Pancreas (tissue), 10 donors: ENCODE results near the gene PYGM. TPM values are rescaled to one million over a fixed set of nuclear protein-coding genes. Genes with fewer than 3 reads are reported as not detected.

ENCODE experiments used
- ATAC-seq, 4 donors: fragments of 200-7000 bp; cut with Tn5 transposase; one replicate each; pipeline versions ENCODE4 v1.8.0 to v1.9.1; 2020; ENCODE audit warnings: mild to moderate bottlenecking in 4 of 4, moderate library complexity in 4 of 4
- DNase-seq, 6 donors: peaks; one replicate each; pipeline ENCODE4 v3.0.0-alpha.2; 2020
- FAIRE-seq: peaks from 2 replicates; lab custom pipeline; 2012; peaks lifted over from hg19 to GRCh38; lab: Jason Lieb, UNC
- H3K27ac ChIP-seq, 4 donors: fragments of 200-600 bp; sonication (generic); 1 replicate in 3 of 4; 2 replicates in 1 of 4; pipeline versions ENCODE4 v1.5.0 to v1.8.0; 2020
- H3K27me3 ChIP-seq, 4 donors: fragments of 200-600 bp; one replicate each; pipeline ENCODE4 v1.8.0; 2021
- H3K36me3 ChIP-seq, 3 donors: fragments of 200-600 bp; sonication (generic) in 1 of 3; one replicate each; pipeline versions ENCODE4 v1.5.0 to v1.8.0; 2020 to 2021
- H3K4me1 ChIP-seq, 3 donors: fragments of 200-600 bp; one replicate each; pipeline ENCODE4 v1.8.0; 2021
- H3K4me3 ChIP-seq, 4 donors: fragments of 200-600 bp; sonication (generic) in 2 of 4; one replicate each; pipeline versions ENCODE4 v1.5.0 to v1.8.0; 2020 to 2021
- H3K9me3 ChIP-seq, 4 donors: fragments of 200-600 bp; one replicate each; pipeline ENCODE4 v1.8.0; 2021
- WGBS, 2 donors: extraction: QIAGEN DNeasy Blood & Tissue Kit; methylation state at CpG; one replicate each; pipeline ENCODE4 v1.1.7; 2013; 5-methylcytosine and 5-hydroxymethylcytosine counted together
- intact Hi-C, 3 donors: fragments of 100-400 bp; cut with DNase I; formaldehyde crosslinking; loops; one replicate each; pipeline versions ENCODE4 v1.11.1 to v1.14.2; 2022
- polyA plus RNA-seq, 2 donors: library from polyadenylated mRNA; stranded (reverse); fragments of 200-250 nt; gene quantifications; one replicate each; pipeline ENCODE4 v1.2.3, GENCODE V29; 2013
- total RNA-seq, 6 donors: library from RNA; stranded (reverse); fragmentation: NEBNext Ultra II Directional in 4 of 6; extraction: Animal tissue kit (Norgen Biotek cat#: 25700) in 4 of 6; gene quantifications; one replicate each; pipeline versions ENCODE4 v1.2.1 to v1.2.4, GENCODE V29; 2021 to 2023
- TF ChIP-seq, protein P1 (sequence below), 4 donors: fragments of 200-600 bp; sonication (generic) in 3 of 4; IDR thresholded peaks; one replicate each; pipeline versions ENCODE4 v1.5.0 to v1.8.0; 2021; ENCODE audit warnings: antibody characterized with exemption in 4 of 4
- donor health status: healthy with polysubstance abuse.
- donor health status: DM: no; HTN: no; CAD: no; lungs with moderate emphysema.
- donor health status: DM: no; HTN: no; CAD: no.
- donor health status: control.
- donor health status: control.
- donor health status: Bipolar disorder and iron deficiency.
- donor health status: DM: yes; HTN: yes; CAD: no.
- donor health status: DM: no; HTN: no; CAD: no.
- donor health status: DM: no; HTN: no; CAD: no.
- donor health status: DM: yes; HTN: yes; CAD: no.

The PYGM gene
- total RNA-seq, result under 1 TPM; 0.19 to 0.55 (median 0.42) TPM
- polyA plus RNA-seq, result 1 to 10 TPM; 1.2 to 1.3 TPM

DNA sequence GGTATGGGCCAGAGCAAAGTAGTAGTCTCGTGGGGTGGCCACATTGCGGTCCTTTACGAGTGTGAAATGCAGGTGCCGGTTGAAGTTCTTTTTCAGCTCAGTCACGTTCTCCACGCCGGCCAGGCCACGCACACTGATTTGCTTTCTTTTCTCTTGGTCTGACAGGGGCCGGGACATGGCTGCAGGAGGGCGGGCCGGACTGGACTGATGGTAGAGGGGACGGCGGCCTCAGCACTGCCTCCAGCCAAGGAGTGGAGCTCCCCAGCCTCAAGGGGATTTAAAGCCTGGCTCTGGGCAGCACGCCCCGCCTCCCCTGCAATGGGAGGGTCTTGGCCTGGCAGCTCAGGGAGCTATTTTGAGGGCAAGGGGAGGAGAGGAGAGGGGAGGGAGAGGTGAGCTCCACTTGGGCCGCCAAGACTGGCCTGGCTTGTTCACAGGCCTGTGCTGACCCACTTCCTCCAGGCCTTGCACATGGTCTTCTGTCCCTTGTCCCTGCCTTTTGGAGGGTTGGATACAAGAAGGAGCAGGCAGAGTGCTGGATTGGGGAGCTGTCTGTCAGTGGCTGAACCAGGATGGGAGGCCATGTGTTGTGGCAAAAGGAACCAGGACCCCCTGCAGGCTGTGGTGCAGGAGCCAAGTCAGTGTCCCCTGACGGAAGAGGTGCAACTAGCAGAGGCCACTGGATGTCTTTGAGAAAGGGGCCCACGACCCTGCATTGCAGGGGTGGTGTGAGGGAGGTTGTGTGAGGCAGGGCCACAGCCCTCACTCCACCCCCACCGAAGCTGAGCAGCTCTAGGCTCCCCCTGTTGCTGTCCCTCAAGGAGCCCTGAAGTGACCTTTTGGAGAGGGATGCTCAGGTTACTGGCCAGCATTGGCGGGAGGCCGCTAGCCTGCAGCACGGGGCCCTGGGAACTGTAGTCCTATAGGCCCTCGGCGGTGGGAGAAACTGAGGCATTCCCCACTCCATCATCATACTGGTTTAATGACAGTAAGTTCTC, at the start of gene PYGM:
Gene PYGM, minus strand, starts transcription at position 253 of the 998 bp plus-strand sequence. Its CDS starts 76 bp downstream, at position 177.
- 67 to 72% methylated on average over 24 of the region's 24 CpGs for WGBS, 2 donors
- no peaks in the 10 kb centered on the region for H3K9me3 ChIP-seq
- H3K27ac ChIP-seq, result no peak within 1 kb of the TSS
- peaks cover 0 to 6% (median 5%) of the 10 kb centered on the region in 3 donors for H3K4me1 ChIP-seq
- FAIRE-seq, result no peak
- peak; percentile 13 to 43 (median 29) for ATAC-seq
- H3K4me3 ChIP-seq, result no peak within 1 kb of the TSS
- peaks cover 0 to 19% (median 12%) of the 10 kb centered on the region in 3 donors for H3K36me3 ChIP-seq
- DNase-seq, result peak in 1 of 6 donors; percentile 56
- H3K27me3 ChIP-seq, result no peaks in the 10 kb centered on the region
- TF ChIP-seq, protein P1, sequence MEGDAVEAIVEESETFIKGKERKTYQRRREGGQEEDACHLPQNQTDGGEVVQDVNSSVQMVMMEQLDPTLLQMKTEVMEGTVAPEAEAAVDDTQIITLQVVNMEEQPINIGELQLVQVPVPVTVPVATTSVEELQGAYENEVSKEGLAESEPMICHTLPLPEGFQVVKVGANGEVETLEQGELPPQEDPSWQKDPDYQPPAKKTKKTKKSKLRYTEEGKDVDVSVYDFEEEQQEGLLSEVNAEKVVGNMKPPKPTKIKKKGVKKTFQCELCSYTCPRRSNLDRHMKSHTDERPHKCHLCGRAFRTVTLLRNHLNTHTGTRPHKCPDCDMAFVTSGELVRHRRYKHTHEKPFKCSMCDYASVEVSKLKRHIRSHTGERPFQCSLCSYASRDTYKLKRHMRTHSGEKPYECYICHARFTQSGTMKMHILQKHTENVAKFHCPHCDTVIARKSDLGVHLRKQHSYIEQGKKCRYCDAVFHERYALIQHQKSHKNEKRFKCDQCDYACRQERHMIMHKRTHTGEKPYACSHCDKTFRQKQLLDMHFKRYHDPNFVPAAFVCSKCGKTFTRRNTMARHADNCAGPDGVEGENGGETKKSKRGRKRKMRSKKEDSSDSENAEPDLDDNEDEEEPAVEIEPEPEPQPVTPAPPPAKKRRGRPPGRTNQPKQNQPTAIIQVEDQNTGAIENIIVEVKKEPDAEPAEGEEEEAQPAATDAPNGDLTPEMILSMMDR (IDR thresholded peaks at IDR 0.05), result no peak
- intact Hi-C loops, result no loop called here

DNA sequence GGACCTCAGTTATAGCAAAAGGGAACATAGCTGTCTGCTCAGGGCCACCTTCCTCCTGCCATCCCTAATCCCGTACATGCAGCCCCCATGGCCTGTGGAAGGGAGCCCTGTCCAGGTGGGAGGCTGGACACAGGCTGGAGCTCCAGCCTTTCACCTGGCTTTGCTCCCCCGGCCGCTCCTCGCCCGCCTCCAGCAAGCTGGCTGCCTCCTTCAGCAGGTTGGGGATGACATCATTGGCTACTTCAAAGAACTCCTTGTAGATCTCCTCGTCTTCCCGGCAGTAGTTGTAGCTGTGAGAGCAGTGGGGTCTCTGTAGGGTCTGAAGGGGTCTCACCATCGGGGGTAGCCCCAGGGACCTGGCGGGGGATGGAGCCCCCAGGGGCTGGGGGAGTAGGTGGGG, 45.7 kb upstream of the PYGM start:
- FAIRE-seq, result no peak
- intact Hi-C loops, result no loop called here
- H3K27me3 ChIP-seq, result no peaks in the 10 kb centered on the region
- DNase-seq, result peak in 1 of 6 donors; percentile 60
- H3K4me1 ChIP-seq, result peaks cover 7 to 21% (median 12%) of the 10 kb centered on the region in 3 donors
- 91 to 93% methylated on average over 9 of the region's 9 CpGs for WGBS, 2 donors
- ATAC-seq, result no peak
- TF ChIP-seq, protein P1 (IDR thresholded peaks at IDR 0.05), result no peak
- H3K27ac ChIP-seq, result no peak overlapping the region
- no peaks in the 10 kb centered on the region for H3K9me3 ChIP-seq
- no peak overlapping the region for H3K4me3 ChIP-seq
- H3K36me3 ChIP-seq, result peaks cover 0 to 3% (median 3%) of the 10 kb centered on the region in 3 donors

DNA sequence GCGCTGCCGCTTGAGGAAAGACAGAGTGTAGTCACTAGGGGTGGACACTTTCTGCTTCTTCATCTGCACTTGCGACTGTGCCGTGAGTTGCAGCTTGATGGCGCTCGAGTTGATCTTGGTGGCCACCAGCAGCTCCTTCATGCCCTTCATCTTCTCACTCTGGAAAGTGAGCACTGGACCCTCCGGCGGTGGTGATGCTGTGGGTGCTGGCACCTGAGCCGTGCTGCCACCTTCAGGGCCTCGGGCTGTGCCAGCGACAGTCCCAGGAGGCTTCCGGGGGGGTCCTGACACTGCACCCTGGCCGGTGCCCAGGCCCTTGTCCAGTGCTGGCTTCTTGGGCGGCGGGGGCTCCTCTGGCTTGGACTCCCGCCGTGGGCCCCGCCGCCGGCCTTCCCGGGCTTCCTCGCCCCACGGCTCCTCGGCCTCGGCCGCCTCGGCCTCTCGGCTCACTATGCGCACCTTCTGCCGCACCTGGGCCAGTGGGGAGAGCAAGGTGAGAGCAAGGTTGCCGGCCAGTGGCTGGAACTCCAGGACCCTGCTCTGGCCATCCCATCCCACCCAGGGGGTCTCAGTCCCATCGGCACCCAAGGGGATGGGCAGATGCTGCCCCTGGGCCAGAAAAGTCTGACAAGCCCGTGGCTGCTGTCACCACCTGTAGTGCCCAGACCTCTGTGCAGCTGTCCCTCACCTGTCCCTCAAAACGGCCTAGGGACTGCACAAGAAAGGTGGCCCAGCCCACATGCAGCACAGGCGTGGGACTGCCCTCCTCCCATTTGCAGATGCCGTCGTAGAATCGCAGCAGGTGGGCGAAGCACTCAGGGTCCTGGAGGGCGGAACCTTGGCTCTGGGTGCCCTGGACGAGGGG, 44.8 kb upstream of the PYGM start:
- Histone ChIP-seq H3K27ac (no peak overlapping the region), H3K4me1 (peaks cover 7 to 20% (median 11%) of the 10 kb centered on the region in 3 donors), H3K27me3 (no peaks in the 10 kb centered on the region), H3K36me3 (peaks cover 0 to 3% (median 3%) of the 10 kb centered on the region in 3 donors), H3K4me3 (no peak overlapping the region), H3K9me3 (no peaks in the 10 kb centered on the region)
- no peak for FAIRE-seq
- peak in 2 of 6 donors; percentile 56 to 83 for DNase-seq
- intact Hi-C loops, result no loop called here
- no peak for ATAC-seq
- TF ChIP-seq, protein P1 (IDR thresholded peaks at IDR 0.05), result no peak
- 90% methylated on average over 40 to 41 of the region's 41 CpGs for WGBS, 2 donors

DNA sequence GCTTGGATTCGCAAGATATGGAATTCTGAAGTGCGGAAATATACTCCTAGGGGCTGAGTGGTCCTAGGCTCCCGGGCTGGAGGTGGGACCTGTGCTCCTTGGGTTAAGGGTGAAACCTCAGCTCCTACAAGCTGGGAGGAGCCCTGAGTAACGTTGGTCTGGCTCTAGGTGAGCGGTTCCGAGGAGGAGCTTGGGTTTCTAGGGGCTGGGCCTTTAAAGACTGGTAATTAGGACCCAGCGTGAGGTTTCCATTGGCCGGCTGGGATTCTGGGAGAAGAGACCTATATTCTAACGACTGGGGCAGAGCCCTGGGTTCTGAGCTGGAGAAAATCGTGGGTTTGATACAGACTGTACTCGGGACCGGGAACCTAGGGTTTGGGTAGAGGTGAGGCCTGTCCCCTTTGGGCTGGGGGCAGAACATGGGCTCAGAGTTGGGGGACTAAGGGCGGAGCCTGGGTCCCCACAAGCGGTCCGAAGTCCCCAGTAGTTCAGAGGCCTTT, 44.1 kb upstream of the PYGM start:
- peak overlapping the region; percentile 39 to 60 (median 45) for H3K27ac ChIP-seq
- peak overlapping the region; percentile 8 to 68 (median 52) for H3K4me3 ChIP-seq
- H3K27me3 ChIP-seq, result no peaks in the 10 kb centered on the region
- peaks cover 0 to 3% (median 3%) of the 10 kb centered on the region in 3 donors for H3K36me3 ChIP-seq
- peak; percentile 2 to 6 (median 4) for ATAC-seq
- DNase-seq, result peak in 1 of 6 donors; percentile 54
- no peak for FAIRE-seq
- no peaks in the 10 kb centered on the region for H3K9me3 ChIP-seq
- 40 to 45% methylated on average over 15 of the region's 15 CpGs for WGBS, 2 donors
- peaks cover 6 to 13% (median 7%) of the 10 kb centered on the region in 3 donors for H3K4me1 ChIP-seq
- intact Hi-C loops, result no loop called here
- TF ChIP-seq, protein P1 (IDR thresholded peaks at IDR 0.05), result no peak
